Astrocyte (in vitro differentiated cells and primary cell): ENCODE measurements around the gene ID4.

Experiments used
- EZH2 ChIP-seq: IDR thresholded peaks from 2 replicates; pipeline ENCODE4 v1.6.1; 2012; ENCODE audit warnings: mild to moderate bottlenecking, low read length, inconsistent platforms; ENCODE audit not compliant: insufficient read depth
- TF ChIP-seq, protein P1 (sequence below): IDR thresholded peaks from 2 replicates; pipeline ENCODE4 v1.5.1; 2011; ENCODE audit warnings: low read depth, mild to moderate bottlenecking, inconsistent platforms, low read length, moderate library complexity; ENCODE audit not compliant: insufficient read depth

DNA sequence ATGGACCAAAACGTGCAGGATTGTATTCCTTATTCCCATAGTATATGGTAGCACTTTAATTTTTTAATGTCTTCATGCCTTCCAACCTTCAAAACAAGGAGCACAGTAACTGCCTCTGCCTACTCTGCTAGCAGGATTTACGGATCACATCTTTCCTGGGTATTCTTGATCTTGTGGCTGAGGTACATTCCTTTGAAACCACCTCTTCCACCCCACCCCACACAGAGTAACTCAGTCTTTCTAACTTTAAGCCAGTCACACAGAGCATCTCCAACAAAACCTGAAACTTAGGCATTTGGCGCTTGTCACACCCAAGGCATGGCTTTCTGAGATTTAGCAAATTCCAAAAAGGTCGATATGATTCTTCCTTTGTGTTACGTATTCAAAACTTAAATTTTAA, 2.3 kb upstream of the ID4 start:
- TF ChIP-seq, protein P1, sequence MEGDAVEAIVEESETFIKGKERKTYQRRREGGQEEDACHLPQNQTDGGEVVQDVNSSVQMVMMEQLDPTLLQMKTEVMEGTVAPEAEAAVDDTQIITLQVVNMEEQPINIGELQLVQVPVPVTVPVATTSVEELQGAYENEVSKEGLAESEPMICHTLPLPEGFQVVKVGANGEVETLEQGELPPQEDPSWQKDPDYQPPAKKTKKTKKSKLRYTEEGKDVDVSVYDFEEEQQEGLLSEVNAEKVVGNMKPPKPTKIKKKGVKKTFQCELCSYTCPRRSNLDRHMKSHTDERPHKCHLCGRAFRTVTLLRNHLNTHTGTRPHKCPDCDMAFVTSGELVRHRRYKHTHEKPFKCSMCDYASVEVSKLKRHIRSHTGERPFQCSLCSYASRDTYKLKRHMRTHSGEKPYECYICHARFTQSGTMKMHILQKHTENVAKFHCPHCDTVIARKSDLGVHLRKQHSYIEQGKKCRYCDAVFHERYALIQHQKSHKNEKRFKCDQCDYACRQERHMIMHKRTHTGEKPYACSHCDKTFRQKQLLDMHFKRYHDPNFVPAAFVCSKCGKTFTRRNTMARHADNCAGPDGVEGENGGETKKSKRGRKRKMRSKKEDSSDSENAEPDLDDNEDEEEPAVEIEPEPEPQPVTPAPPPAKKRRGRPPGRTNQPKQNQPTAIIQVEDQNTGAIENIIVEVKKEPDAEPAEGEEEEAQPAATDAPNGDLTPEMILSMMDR: no peak
- no peak for TF ChIP-seq EZH2
